OCI-LY7 (cell line): ENCODE data around the gene SLC17A2. TPM values are rescaled to one million over a fixed set of nuclear protein-coding genes. Genes with fewer than 3 reads are reported as not detected.

ENCODE experiments used
- BruUV-seq: library from RNA; stranded (reverse); fragments of 400-500 nt; replicated peaks from 2 replicates; lab custom pipeline; 2021; lab: Mats Ljungman, UMichigan
- CTCF ChIA-PET: fragments of 300-600 bp; sonication (Branson Sonifier 250); formaldehyde crosslinking; loops from one replicate; lab custom pipeline; 2022; ENCODE audit warnings: antibody characterized with exemption; ENCODE audit not compliant: unreplicated experiment; lab: Charles Lee
- POLR2A ChIA-PET: fragments of 300-600 bp; sonication (Branson Sonifier 250); formaldehyde crosslinking; loops from one replicate; lab custom pipeline; 2022; ENCODE audit warnings: antibody characterized with exemption; lab: Charles Lee
- DNase-seq: peaks from one replicate; pipeline ENCODE4 v3.0.0-alpha.2; 2015; ENCODE audit warnings: low spot score
- H2AFZ ChIP-seq: fragments of 200-600 bp; sonication (generic), shearing (Covaris generic); 2 replicates; pipeline ENCODE4 v1.6.1; 2014; ENCODE audit warnings: mild to moderate bottlenecking, antibody characterized with exemption, low read length, moderate library complexity
- H3K27ac ChIP-seq: fragments of 200-600 bp; sonication (generic); 2 replicates; pipeline ENCODE4 v1.5.1; 2014; ENCODE audit warnings: mixed run types, low read depth, mild to moderate bottlenecking, moderate library complexity, low read length, inconsistent platforms; ENCODE audit not compliant: poor library complexity, severe bottlenecking
- H3K36me3 ChIP-seq: fragments of 200-600 bp; sonication (generic); 2 replicates; pipeline ENCODE4 v1.6.1; 2014; ENCODE audit warnings: mild to moderate bottlenecking, antibody characterized with exemption, low read length, moderate library complexity, mixed read lengths; ENCODE audit not compliant: insufficient read depth
- H3K4me1 ChIP-seq: fragments of 200-600 bp; sonication (generic); 2 replicates; pipeline ENCODE4 v1.5.1; 2014; ENCODE audit warnings: mild to moderate bottlenecking, low read length; ENCODE audit not compliant: insufficient read depth, poor library complexity, severe bottlenecking
- H3K4me2 ChIP-seq: fragments of 200-600 bp; sonication (generic); 2 replicates; pipeline ENCODE4 v1.6.1; 2014; ENCODE audit warnings: mild to moderate bottlenecking, low read length
- H3K4me3 ChIP-seq: fragments of 200-600 bp; sonication (generic); 2 replicates; pipeline ENCODE4 v1.5.1; 2014; ENCODE audit warnings: mild to moderate bottlenecking, low read depth, low read length; ENCODE audit not compliant: poor library complexity, severe bottlenecking
- H3K79me2 ChIP-seq: fragments of 200-600 bp; sonication (generic); 2 replicates; pipeline ENCODE4 v1.6.1; 2016; ENCODE audit warnings: low read depth, mild to moderate bottlenecking, low read length, moderate library complexity, mixed read lengths; ENCODE audit not compliant: insufficient read depth
- H3K9me2 ChIP-seq: fragments of 200-600 bp; sonication (generic); 2 replicates; pipeline ENCODE4 v1.6.1; 2016; ENCODE audit warnings: mild to moderate bottlenecking, low read length, mixed read lengths; ENCODE audit not compliant: insufficient read depth
- H3K9me3 ChIP-seq: fragments of 200-600 bp; sonication (generic); 2 replicates; pipeline ENCODE4 v1.6.1; 2014; ENCODE audit warnings: mild to moderate bottlenecking, mixed run types, low read length, mixed read lengths
- H4K20me1 ChIP-seq: fragments of 200-600 bp; sonication (generic); 2 replicates; pipeline ENCODE4 v1.6.1; 2014; ENCODE audit warnings: mild to moderate bottlenecking, antibody characterized with exemption, low read length, moderate library complexity, mixed read lengths; ENCODE audit not compliant: insufficient read depth
- CTCF ChIP-seq: fragments of 200-600 bp; sonication (generic); conservative IDR thresholded peaks from 2 replicates; pipeline ENCODE4 v1.5.1; 2014; ENCODE audit warnings: mild to moderate bottlenecking, antibody characterized with exemption, low read length, moderate library complexity, mixed read lengths
- EZH2phosphoT487 ChIP-seq: fragments of 200-600 bp; sonication (generic); IDR thresholded peaks from 2 replicates; pipeline ENCODE4 v1.6.1; 2018; ENCODE audit warnings: low read depth, borderline replicate concordance, mild to moderate bottlenecking, mixed run types, antibody characterized with exemption, low read length, moderate library complexity, mixed read lengths
- intact Hi-C: fragments of 100-400 bp; cut with micrococcal nuclease; formaldehyde crosslinking; loops from one replicate; pipeline ENCODE4 v1.10.0; 2022; ENCODE audit not compliant: unreplicated experiment
- total RNA-seq, 2 experiments: library from RNA; depleted of rRNA in 1 of 2; stranded (reverse); fragments of >200 nt in 1 of 2; shearing (Covaris generic) in 1 of 2; gene quantifications; 2 replicates each; pipeline ENCODE4 v1.2.3, GENCODE V29; 2014 to 2022

The SLC17A2 gene
- total RNA-seq, 2 experiments from 2014 or later = not detected

- no peaks in the 10 kb centered on the region for H3K79me2 ChIP-seq
- POLR2A ChIA-PET = interaction anchor here (1.3 kb wide), 1 partner anchor 28 kb away, joined by 3 read pairs; no protein-coding TSS in a partner anchor
- H3K9me2 ChIP-seq = no peaks in the 10 kb centered on the region
- no peaks in the 10 kb centered on the region for H4K20me1 ChIP-seq
- intact Hi-C loops = no loop called here
- BruUV-seq = no TSS peak
- no peaks in the 10 kb centered on the region for H3K9me3 ChIP-seq
- no peak for DNase-seq
- no peaks in the 10 kb centered on the region for H3K36me3 ChIP-seq
- CTCF ChIA-PET = no interaction called here
- H3K4me2 ChIP-seq = no peak overlapping the region
- no peak overlapping the region for H2AFZ ChIP-seq
- H3K27ac ChIP-seq = no peak overlapping the region
- no peaks in the 10 kb centered on the region for H3K4me1 ChIP-seq
- no peak for TF ChIP-seq CTCF
- TF ChIP-seq EZH2phosphoT487 = no peak
- H3K4me3 ChIP-seq = no peak overlapping the region
Measured at GRCh38 chr6:25928562-25929324, 1.7 kb downstream of the SLC17A2 start.

- TF ChIP-seq EZH2phosphoT487 = no peak
- TF ChIP-seq CTCF = no peak
- intact Hi-C loops = no loop called here
- H3K4me1 ChIP-seq = no peaks in the 10 kb centered on the region
- no peaks in the 10 kb centered on the region for H3K36me3 ChIP-seq
- no peak overlapping the region for H3K27ac ChIP-seq
- no peaks in the 10 kb centered on the region for H3K79me2 ChIP-seq
- no peak overlapping the region for H2AFZ ChIP-seq
- no peak for DNase-seq
- BruUV-seq = no TSS peak
- no peaks in the 10 kb centered on the region for H3K9me2 ChIP-seq
- no peak overlapping the region for H3K4me3 ChIP-seq
- POLR2A ChIA-PET = interaction anchor here (0.9 to 1.3 kb wide), 2 partner anchors 24 to 27 kb away, joined by 3 read pairs; no protein-coding TSS in a partner anchor
- no peak overlapping the region for H3K4me2 ChIP-seq
- H4K20me1 ChIP-seq = no peaks in the 10 kb centered on the region
- CTCF ChIA-PET = no interaction called here
- H3K9me3 ChIP-seq = no peaks in the 10 kb centered on the region
Measured at GRCh38 chr6:25927756-25928216, 2.7 kb downstream of the SLC17A2 start.

GRCh38 chr6:25927178-25927577, 3.3 kb downstream of the SLC17A2 start:
- no peaks in the 10 kb centered on the region for H4K20me1 ChIP-seq
- POLR2A ChIA-PET = interaction anchor here (0.9 to 1.3 kb wide), 2 partner anchors 25 to 27 kb away, joined by 3 read pairs; no protein-coding TSS in a partner anchor
- no TSS peak for BruUV-seq
- H3K27ac ChIP-seq = no peak overlapping the region
- no peak overlapping the region for H2AFZ ChIP-seq
- H3K9me2 ChIP-seq = no peaks in the 10 kb centered on the region
- no peak for TF ChIP-seq CTCF
- TF ChIP-seq EZH2phosphoT487 = no peak
- no peaks in the 10 kb centered on the region for H3K79me2 ChIP-seq
- H3K36me3 ChIP-seq = no peaks in the 10 kb centered on the region
- H3K4me1 ChIP-seq = no peaks in the 10 kb centered on the region
- H3K4me3 ChIP-seq = no peak overlapping the region
- H3K4me2 ChIP-seq = no peak overlapping the region
- CTCF ChIA-PET = no interaction called here
- H3K9me3 ChIP-seq = no peaks in the 10 kb centered on the region
- no peak for DNase-seq
- intact Hi-C loops = no loop called here
